HepG2 (cell line): ENCODE results near the gene ANXA9. TPM values are rescaled to one million over a fixed set of nuclear protein-coding genes. Genes with fewer than 3 reads are reported as not detected.
A peak's percentile ranks its signal among the peaks of the same experiment; 100 is the strongest.

Source experiments
- ATAC-seq: fragments of 200-7000 bp; cut with Tn5 transposase; 3 replicates; pipeline ENCODE4 v1.9.1; 2020; ENCODE audit warnings: mild to moderate bottlenecking, moderate library complexity
- BruUV-seq: library from RNA; stranded (reverse); fragments of 400-500 nt; replicated peaks from 2 replicates; lab custom pipeline; 2021; lab: Mats Ljungman, UMichigan
- CTCF ChIA-PET: fragments of 300-600 bp; formaldehyde crosslinking; extraction: SDS; loops from one replicate; lab custom pipeline; 2021; ENCODE audit warnings: low total read pairs, inconsistent platforms, low intra/inter-chr PET ratio; lab: Yijun Ruan, JAX
- POLR2A ChIA-PET: fragments of 350-600 bp; sonication (Branson Sonifier 250); formaldehyde crosslinking; loops from one replicate; lab custom pipeline; 2020; ENCODE audit warnings: antibody characterized with exemption, inconsistent platforms; lab: Yijun Ruan, JAX
- DNase-seq: peaks from one replicate; pipeline ENCODE4 v3.0.0-alpha.2; 2015; ENCODE audit warnings: low spot score
- FAIRE-seq: peaks from 3 replicates; lab custom pipeline; 2011; peaks lifted over from hg19 to GRCh38; lab: Jason Lieb, UNC
- H2AFZ ChIP-seq: one replicate; pipeline ENCODE4 v1.6.1; 2011; ENCODE audit warnings: low read length, inconsistent platforms
- H3K27ac ChIP-seq: fragments of 300-600 bp; 3 replicates; pipeline ENCODE4 v1.8.0; 2011; ENCODE audit warnings: mixed run types, mild to moderate bottlenecking, mixed read lengths, low read length, inconsistent platforms; ENCODE audit not compliant: insufficient read depth; ENCODE audit errors: extremely low read length
- H3K27me3 ChIP-seq, 2 experiments: fragments of 200-600 bp in 1 of 2; 2 replicates in 1 of 2; 3 replicates in 1 of 2; pipeline versions ENCODE4 v1.6.0 to v1.8.0; 2011; ENCODE audit warnings: low read length in 2 of 2, mild to moderate bottlenecking in 2 of 2, moderate library complexity in 2 of 2, inconsistent platforms in 1 of 2; ENCODE audit not compliant: insufficient read depth in 2 of 2, control insufficient read depth in 1 of 2
- H3K36me3 ChIP-seq, 2 experiments: fragments of 200-600 bp in 1 of 2; replicated peaks in 1 of 2; 2 replicates in 1 of 2; 3 replicates in 1 of 2; pipeline versions ENCODE4 v1.5.1 to v1.8.0; 2011; ENCODE audit warnings: low read length in 2 of 2, inconsistent platforms in 1 of 2; ENCODE audit not compliant: insufficient read depth in 2 of 2, control insufficient read depth in 1 of 2
- H3K4me1 ChIP-seq: 2 replicates; pipeline ENCODE4 v1.5.1; 2012; ENCODE audit warnings: low read length, inconsistent platforms; ENCODE audit not compliant: insufficient read depth
- H3K4me2 ChIP-seq: 2 replicates; pipeline ENCODE4 v1.6.0; 2011; ENCODE audit warnings: low read depth, low read length, inconsistent platforms
- H3K4me3 ChIP-seq, 3 experiments: fragments of 200-600 bp in 1 of 3; sonication (generic), shearing (Covaris generic) in 1 of 3; replicated peaks in 1 of 3; 2 replicates each; pipeline ENCODE4 v1.5.1; 2011 to 2016; ENCODE audit warnings: low read length in 3 of 3, inconsistent platforms in 2 of 3, low read depth in 2 of 3, mild to moderate bottlenecking in 2 of 3, control low read depth in 1 of 3, mixed read lengths in 1 of 3; ENCODE audit not compliant: insufficient read depth in 1 of 3
- H3K79me2 ChIP-seq: one replicate; pipeline ENCODE4 v1.6.1; 2011; ENCODE audit warnings: low read length, inconsistent platforms; ENCODE audit not compliant: insufficient read depth
- H3K9ac ChIP-seq: 2 replicates; pipeline ENCODE4 v1.6.0; 2011; ENCODE audit warnings: mild to moderate bottlenecking, low read depth, low read length, inconsistent platforms; ENCODE audit not compliant: insufficient read depth
- H3K9me3 ChIP-seq: 2 replicates; pipeline ENCODE4 v1.5.1; 2012; ENCODE audit warnings: mild to moderate bottlenecking, low read length
- H4K20me1 ChIP-seq: 2 replicates; pipeline ENCODE4 v1.6.0; 2011; ENCODE audit warnings: inconsistent platforms, mild to moderate bottlenecking, low read length, moderate library complexity; ENCODE audit not compliant: insufficient read depth
- AGO2 ChIP-seq: fragments of 200-400 bp; formaldehyde crosslinking; optimal IDR thresholded peaks from 2 replicates; pipeline ENCODE3; 2017; ENCODE audit warnings: mild to moderate bottlenecking, low read depth, low read length, moderate library complexity
- NFKBIZ ChIP-seq: IDR thresholded peaks from 2 replicates; pipeline ENCODE4 v1.6.1; 2018; ENCODE audit warnings: missing genetic modification reagents, missing compliant biosample characterization
- POLR2G ChIP-seq: fragments of 200-400 bp; formaldehyde crosslinking; IDR thresholded peaks from 2 replicates; pipeline ENCODE4 v1.6.1; 2018; ENCODE audit warnings: mild to moderate bottlenecking, low read depth, low read length, moderate library complexity
- RBFOX2 ChIP-seq: fragments of 200-400 bp; formaldehyde crosslinking; IDR thresholded peaks from 2 replicates; pipeline ENCODE4 v1.6.1; 2017; ENCODE audit warnings: low read depth, mild to moderate bottlenecking, low read length
- RFX5 ChIP-seq: IDR thresholded peaks from 2 replicates; pipeline ENCODE4 v1.6.1; 2011; ENCODE audit warnings: low read depth, low read length, improper control_type of control experiment
- SIX4 ChIP-seq: sonication (generic); formaldehyde crosslinking; IDR thresholded peaks from 2 replicates; pipeline ENCODE4 v1.4.0; 2020; ENCODE audit warnings: missing genetic modification reagents
- TEAD3 ChIP-seq: optimal IDR thresholded peaks from 2 replicates; pipeline ENCODE3; 2016; ENCODE audit warnings: borderline replicate concordance
- ZNF790 ChIP-seq: sonication (generic); formaldehyde crosslinking; IDR thresholded peaks from 2 replicates; pipeline ENCODE4 v1.8.0; 2022; ENCODE audit warnings: missing genetic modification reagents, mild to moderate bottlenecking, borderline replicate concordance
- ZNF816 ChIP-seq: sonication (generic); formaldehyde crosslinking; IDR thresholded peaks from 2 replicates; pipeline ENCODE4 v1.8.0; 2022; ENCODE audit warnings: missing genetic modification reagents, mild to moderate bottlenecking, borderline replicate concordance
- WGBS: methylation state at CpG from one replicate; pipeline ENCODE4 v1.1.6; 2017; ENCODE audit warnings: low lambda C conversion rate; 5-methylcytosine and 5-hydroxymethylcytosine counted together
- in situ Hi-C: cut with HindIII; loops from 2 replicates; pipeline ENCODE4 v1.10.0; 2017; ENCODE audit warnings: low pct_unique_long_range_greater_than_20kb; ENCODE audit not compliant: extremely low pct_ligation_motif_present
- intact Hi-C: fragments of 100-400 bp; cut with micrococcal nuclease; formaldehyde crosslinking; loops from one replicate; pipeline ENCODE4 v1.10.0; 2022; ENCODE audit not compliant: unreplicated experiment
- polyA plus RNA-seq, 8 experiments: library from polyadenylated mRNA; depleted of rRNA in 3 of 8; stranded (reverse) in 7 of 8; unstranded in 1 of 8; fragments of >200 nt; fragmentation: Illumina TruSeq in 4 of 8; extraction: Trizol in 4 of 8; gene quantifications; 2 replicates each; pipeline versions ENCODE4 v1.2.1 to v1.2.3, GENCODE V29; 2011 to 2016; ENCODE audit warnings: low read depth in 4 of 8, missing spikeins in 1 of 8, mixed read lengths in 1 of 8; ENCODE audit not compliant: insufficient read depth in 1 of 8
- total RNA-seq, 5 experiments: library from RNA; depleted of rRNA; stranded (reverse); fragments of >200 nt; fragmentation: Illumina TruSeq; extraction: Trizol; gene quantifications; 2 replicates each; pipeline ENCODE4 v1.2.3, GENCODE V29; 2016; ENCODE audit warnings: low read depth in 1 of 5

ANXA9 gene
- total and polyA plus RNA-seq, 2 of the 13 experiments (the other 11 are each of a cell fraction or from before 2014, with no cell fraction given), result 13.3 to 23.9 TPM

DNA sequence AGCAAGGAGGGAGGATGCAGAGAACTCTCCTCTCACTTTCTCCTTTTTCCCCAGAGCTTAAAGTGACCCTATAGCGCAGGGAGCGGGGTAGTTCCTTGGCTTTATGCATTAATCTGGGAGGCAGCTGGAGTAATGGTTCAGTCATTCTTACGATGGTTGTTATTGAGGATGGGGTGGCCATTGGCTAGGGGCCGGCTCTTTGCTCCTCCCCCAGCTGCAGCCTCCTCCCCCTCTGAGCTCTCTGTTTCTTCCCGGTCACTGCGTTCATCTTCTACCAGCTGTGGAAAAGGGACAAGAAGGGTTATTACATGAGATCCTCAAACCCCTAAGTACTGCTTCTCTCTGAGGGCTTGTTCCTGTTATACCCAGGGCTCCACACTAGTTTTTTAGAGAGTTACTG is 16.1 kb upstream of the ANXA9 start:
- Histone ChIP-seq H3K4me1 (peaks cover 39% of the 10 kb centered on the region), H3K4me2 (no peak overlapping the region), H3K4me3 (no peak overlapping the region), H3K9ac (no peak overlapping the region), H3K27me3 (no peaks in the 10 kb centered on the region), H3K36me3 (peaks cover 39 to 75% of the 10 kb centered on the region in 2 experiments), H4K20me1 (peaks cover 28% of the 10 kb centered on the region), H3K27ac (peak overlapping the region; percentile 24), H3K9me3 (no peaks in the 10 kb centered on the region), H3K79me2 (peaks cover 29% of the 10 kb centered on the region), H2AFZ (no peak overlapping the region)
- ATAC-seq, result no peak
- no peak for DNase-seq
- TF ChIP-seq RFX5 (no peak), RBFOX2 (peak; percentile 3; the same call in 1 of the 2 replicates)
- ChIA-PET POLR2A (interaction anchor here (0.9 to 2.4 kb wide), 4 partner anchors 9 to 16 kb away, joined by 3 to 12 read pairs (median 4); partner anchors contain the start of genes ANXA9 and CERS2), CTCF (no interaction called here)
- intact Hi-C loops (no loop called here), in situ Hi-C loops (no loop called here)
- TSS peak; percentile 39 for BruUV-seq
- FAIRE-seq, result no peak
- WGBS, result 94% methylated on average over 6 of the region's 6 CpGs

DNA sequence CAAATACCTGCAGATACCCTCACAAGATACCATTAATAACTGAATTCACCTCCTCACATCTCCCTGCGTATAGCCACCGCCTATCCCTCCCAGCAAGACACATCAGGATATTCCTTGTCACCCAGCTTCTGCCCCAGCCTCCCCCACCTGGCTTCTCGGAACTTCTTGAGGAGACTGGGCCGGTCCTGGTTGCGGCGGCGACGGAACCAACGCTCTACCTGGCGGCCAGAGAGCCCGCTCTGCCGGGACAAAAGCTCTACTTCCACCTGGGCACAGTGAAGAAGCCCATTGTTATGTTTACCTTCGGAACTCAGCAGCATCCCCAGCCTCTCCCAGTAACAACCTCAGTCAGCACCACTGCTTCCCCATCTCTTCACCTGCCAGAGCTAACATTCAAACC is 14.2 kb upstream of the ANXA9 start:
- ATAC-seq, result no peak
- Histone ChIP-seq H3K27ac (peak overlapping the region; percentile 30), H3K36me3 (peaks cover 35 to 60% of the 10 kb centered on the region in 2 experiments), H3K9me3 (no peaks in the 10 kb centered on the region), H2AFZ (no peak overlapping the region), H3K9ac (no peak overlapping the region), H3K4me3 (no peak overlapping the region), H4K20me1 (peaks cover 29% of the 10 kb centered on the region), H3K27me3 (no peaks in the 10 kb centered on the region), H3K4me1 (peaks cover 45% of the 10 kb centered on the region), H3K4me2 (no peak overlapping the region), H3K79me2 (peaks cover 43% of the 10 kb centered on the region)
- ChIA-PET CTCF (no interaction called here), POLR2A (interaction anchor here (1.6 kb wide), 1 partner anchor 35 kb away, joined by 3 read pairs; no protein-coding TSS in a partner anchor)
- 97% methylated on average over 13 of the region's 13 CpGs for WGBS
- TF ChIP-seq ZNF790 (CRISPR knock-in tag) (0 out of 2 replicates have a peak, but pooled peaks have one; percentile 32), TEAD3 (CRISPR knock-in tag) (no peak), RBFOX2 (0 out of 2 replicates have a peak, but pooled peaks have one; percentile 32), SIX4 (CRISPR knock-in tag) (no peak), AGO2 (peak; percentile 50), ZNF816 (CRISPR knock-in tag) (no peak), POLR2G (peak; percentile 20; the same call in 1 of the 2 replicates), NFKBIZ (CRISPR knock-in tag) (no peak)
- no peak for FAIRE-seq
- intact Hi-C loops (no loop called here), in situ Hi-C loops (no loop called here)
- DNase-seq, result no peak
- BruUV-seq, result no TSS peak
